COLO829 (cell line): ENCODE data around the gene FANCF.
"Not testable (repeated sequence)": the region's sequence is repeated elsewhere in the genome, so short reads cannot be mapped to it uniquely, and the experiment has no call there.

Experiments used
- DNase-seq: peaks from one replicate; pipeline ENCODE4 v3.0.0; 2012; ENCODE audit warnings: low spot score

The FANCF gene

GRCh38 chr11:22625448-22626287 is at the start of gene FANCF:
TSS of gene FANCF (minus strand) at chr11:22625823. CDS start at chr11:22625810, 13 bp downstream.
- DNase-seq, result peak; percentile 97

- no peak for DNase-seq
Measured at GRCh38 chr11:22674470-22675439, 49.1 kb upstream of the FANCF start.

GRCh38 chr11:22671751-22672150 is 46.1 kb upstream of the FANCF start:
- no peak for DNase-seq

- DNase-seq, result peak; percentile 42
Measured at GRCh38 chr11:22670830-22671229, 45.2 kb upstream of the FANCF start.

GRCh38 chr11:22669368-22669767 is 43.7 kb upstream of the FANCF start:
- no peak for DNase-seq

- DNase-seq, result no peak
Measured at GRCh38 chr11:22668005-22668796, 42.6 kb upstream of the FANCF start.

- DNase-seq, result no peak
Measured at GRCh38 chr11:22666688-22667439, 41.2 kb upstream of the FANCF start.

GRCh38 chr11:22666325-22666687 is 40.7 kb upstream of the FANCF start, which contains the start of gene GAS2:
TSS of gene GAS2 (plus strand) at chr11:22666611. CDS start at chr11:22674870, 8,259 bp downstream.
- DNase-seq, result no peak

- no peak for DNase-seq
Measured at GRCh38 chr11:22659783-22660182, 34.2 kb upstream of the FANCF start.

DNA sequence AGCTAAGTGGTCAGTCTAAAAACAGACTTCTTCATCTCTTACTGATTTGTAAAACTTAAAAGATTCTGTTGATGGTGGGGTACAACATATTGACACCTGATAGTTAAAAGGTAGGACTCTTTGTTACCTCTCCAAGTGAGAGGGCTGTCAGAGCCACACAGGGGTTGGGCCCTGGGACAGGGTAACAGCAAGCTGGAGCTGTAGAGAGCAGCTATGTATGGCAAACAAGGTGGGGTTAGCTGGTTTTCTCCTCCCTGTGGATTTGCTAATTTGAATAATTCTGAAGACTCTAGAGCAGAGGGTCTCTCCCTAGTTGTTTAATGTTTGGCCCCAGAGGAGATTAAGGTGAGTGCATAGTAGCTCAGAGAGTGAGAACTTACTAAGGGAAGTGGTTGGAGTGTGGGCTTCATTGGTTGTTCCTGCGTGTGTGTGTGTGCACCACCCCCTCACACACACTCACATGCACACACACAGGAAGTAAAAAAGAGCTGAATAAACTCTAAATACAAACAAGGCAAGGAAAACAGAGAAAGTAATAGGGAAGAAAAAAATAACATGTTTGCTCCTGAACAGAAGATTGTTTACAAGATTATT is 31.6 kb upstream of the FANCF start:
- no peak for DNase-seq

- no peak for DNase-seq
Measured at GRCh38 chr11:22656130-22656529, 30.5 kb upstream of the FANCF start.

- not testable (repeated sequence) for DNase-seq
Measured at GRCh38 chr11:22652346-22652745, 26.7 kb upstream of the FANCF start.

DNA sequence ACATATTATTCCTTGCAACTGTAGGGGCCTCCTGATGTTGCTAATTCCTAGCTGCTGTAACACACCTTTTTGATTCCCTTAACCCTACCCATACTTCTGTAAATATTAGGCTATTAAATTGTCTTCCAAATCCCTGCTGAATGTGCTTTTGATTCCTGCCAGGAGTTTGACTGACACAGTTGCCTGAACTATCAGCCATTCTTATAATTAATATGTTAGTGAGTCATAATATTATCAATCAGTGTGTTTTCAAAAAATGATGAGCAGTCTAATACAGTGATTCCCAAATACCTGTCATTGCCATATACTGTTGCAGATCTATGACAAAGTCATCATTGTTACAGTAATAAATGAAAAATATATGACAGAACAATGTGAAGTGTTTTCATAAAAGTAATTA is 15.9 kb upstream of the FANCF start:
- no peak for DNase-seq

DNA sequence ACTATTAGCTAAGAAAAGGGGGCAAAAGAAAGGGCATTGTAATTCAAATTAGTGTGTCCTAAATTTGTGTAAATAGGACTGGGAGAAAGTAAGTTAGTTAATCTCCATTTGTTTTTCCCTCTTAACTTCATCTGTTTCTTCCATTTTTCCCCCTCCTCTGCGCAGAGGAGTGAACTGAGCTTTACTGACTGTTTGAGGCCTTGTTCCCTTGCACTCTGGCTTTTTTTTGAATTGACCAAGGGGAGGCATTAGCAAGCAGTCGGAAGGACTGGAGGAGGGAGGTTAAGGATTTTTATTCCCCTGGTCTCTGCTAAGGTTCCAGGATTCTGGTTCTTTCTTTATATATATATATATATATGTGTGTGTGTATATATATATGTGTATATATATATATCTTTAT is 15.2 kb upstream of the FANCF start:
- no peak for DNase-seq

- DNase-seq, result no peak
Measured at GRCh38 chr11:22635689-22636088, 10.1 kb upstream of the FANCF start.

- no peak for DNase-seq
Measured at GRCh38 chr11:22634897-22635629, 9.4 kb upstream of the FANCF start.

DNA sequence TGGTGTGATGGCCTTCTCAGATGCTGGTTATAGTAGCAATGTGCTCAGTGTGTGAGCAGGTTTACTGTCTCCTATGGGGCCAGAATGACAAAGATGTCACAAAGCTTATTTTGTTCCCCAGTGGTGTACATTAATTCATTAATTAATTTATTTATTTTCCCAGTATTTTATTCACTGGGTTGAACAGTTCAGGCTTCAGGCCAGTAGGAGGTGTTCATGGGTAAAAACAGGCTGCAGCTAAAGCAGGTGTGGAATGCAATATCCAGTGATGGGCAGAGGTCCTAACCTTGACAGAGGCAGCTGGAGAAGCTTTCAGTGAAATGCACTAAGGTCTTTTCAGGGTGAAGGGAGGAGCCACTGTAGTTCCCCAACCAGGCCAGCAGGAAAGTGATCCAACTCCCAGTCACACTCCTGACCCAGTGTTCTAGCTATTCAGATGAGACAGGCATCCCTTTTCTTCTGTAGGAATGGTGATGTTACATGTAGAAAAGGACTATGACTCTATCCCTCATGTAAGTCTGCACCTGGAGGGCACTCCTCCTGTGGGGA is 7.8 kb upstream of the FANCF start:
- no peak for DNase-seq

GRCh38 chr11:22627421-22627820 is 1.8 kb upstream of the FANCF start:
- no peak for DNase-seq

- no peak for DNase-seq
Measured at GRCh38 chr11:22626573-22627239, 1.1 kb upstream of the FANCF start.
